Peyer's patch (tissue), 4 donors: ENCODE results near the gene G6PC2.

Experiments used
- POLR2A ChIP-seq, 2 donors: fragments of 450-650 bp; IDR thresholded peaks; one replicate each; pipeline ENCODE4 v1.5.1; 2017; ENCODE audit warnings: antibody characterized with exemption in 2 of 2, mild to moderate bottlenecking in 2 of 2, moderate library complexity in 2 of 2
- TF ChIP-seq, protein P1 (sequence below), 6 experiments: fragments of 450-650 bp in 4 of 6; fragments of 200-600 bp in 2 of 6; sonication (generic) in 1 of 6; IDR thresholded peaks; one replicate each; pipeline ENCODE4 v1.5.1; 2017 to 2019; ENCODE audit warnings: antibody characterized with exemption in 6 of 6, mild to moderate bottlenecking in 3 of 6, moderate library complexity in 1 of 6

DNA sequence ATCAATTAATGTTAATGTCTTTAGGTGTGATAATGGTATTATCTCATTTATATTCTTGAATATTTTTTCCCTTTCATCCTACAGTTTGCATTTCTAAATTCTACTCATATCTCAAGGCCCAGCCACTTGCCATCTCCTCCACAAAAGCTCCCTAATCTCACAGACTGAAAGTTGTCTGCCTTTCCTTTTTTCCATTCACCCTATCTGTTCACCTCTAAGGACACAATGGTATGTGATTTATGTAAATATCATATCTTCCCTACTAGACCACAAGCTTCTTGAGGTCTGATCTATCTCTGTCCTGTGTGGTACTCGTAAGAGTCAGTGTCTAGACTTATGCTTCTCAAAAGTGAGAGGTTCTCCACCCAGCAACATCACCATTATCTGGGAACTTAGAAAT lies 7.0 kb upstream of the G6PC2 start:
- TF ChIP-seq, protein P1, sequence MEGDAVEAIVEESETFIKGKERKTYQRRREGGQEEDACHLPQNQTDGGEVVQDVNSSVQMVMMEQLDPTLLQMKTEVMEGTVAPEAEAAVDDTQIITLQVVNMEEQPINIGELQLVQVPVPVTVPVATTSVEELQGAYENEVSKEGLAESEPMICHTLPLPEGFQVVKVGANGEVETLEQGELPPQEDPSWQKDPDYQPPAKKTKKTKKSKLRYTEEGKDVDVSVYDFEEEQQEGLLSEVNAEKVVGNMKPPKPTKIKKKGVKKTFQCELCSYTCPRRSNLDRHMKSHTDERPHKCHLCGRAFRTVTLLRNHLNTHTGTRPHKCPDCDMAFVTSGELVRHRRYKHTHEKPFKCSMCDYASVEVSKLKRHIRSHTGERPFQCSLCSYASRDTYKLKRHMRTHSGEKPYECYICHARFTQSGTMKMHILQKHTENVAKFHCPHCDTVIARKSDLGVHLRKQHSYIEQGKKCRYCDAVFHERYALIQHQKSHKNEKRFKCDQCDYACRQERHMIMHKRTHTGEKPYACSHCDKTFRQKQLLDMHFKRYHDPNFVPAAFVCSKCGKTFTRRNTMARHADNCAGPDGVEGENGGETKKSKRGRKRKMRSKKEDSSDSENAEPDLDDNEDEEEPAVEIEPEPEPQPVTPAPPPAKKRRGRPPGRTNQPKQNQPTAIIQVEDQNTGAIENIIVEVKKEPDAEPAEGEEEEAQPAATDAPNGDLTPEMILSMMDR (IDR thresholded peaks at IDR 0.05), result no peak
- no peak for TF ChIP-seq POLR2A (IDR thresholded peaks at IDR 0.05)
